GM18951 (cell line): ENCODE data around the gene MALT1.

ENCODE experiments used
- POLR2A ChIP-seq: IDR thresholded peaks from 4 replicates; pipeline ENCODE4 v1.6.1; 2011; ENCODE audit warnings: mild to moderate bottlenecking; ENCODE audit not compliant: insufficient read length, insufficient read depth; ENCODE audit errors: extremely low read depth
- in situ Hi-C: fragments of 300-500 bp; cut with MboI; formaldehyde crosslinking; loops from one replicate; pipeline ENCODE4 v1.12.0; 2022; ENCODE audit warnings: low sequenced_read_pairs, mixed read lengths, inconsistent platforms; ENCODE audit not compliant: unreplicated experiment

Gene MALT1

GRCh38 chr18:58671111-58671631 is at the start of gene MALT1:
MALT1 (plus strand) TSS chr18:58671465; CDS start chr18:58671644, 179 bp downstream.
- peak; percentile 96 for TF ChIP-seq POLR2A
- in situ Hi-C loops: loop anchor here (5.0 kb wide), 1 partner anchor 139 kb away; no protein-coding TSS in a partner anchor

DNA sequence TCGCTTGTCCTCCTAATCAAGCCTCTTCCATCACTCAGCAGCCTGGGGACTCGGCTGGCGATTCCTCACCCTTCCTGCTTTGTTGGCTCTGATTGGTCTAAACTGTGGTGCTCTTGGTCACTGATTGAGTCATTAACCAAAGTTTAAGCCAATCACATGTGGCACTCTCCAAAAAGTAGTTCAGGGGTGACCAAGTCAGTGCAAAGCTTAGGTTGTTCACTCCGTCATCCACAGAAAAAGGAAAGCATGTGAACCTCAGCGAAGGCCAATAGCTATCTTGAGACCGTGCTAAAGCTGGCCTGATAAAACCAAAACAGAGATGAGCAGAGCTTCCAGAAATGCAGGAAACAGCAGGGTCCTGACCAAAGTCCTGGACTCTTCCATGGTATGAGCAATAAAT is 47.3 kb upstream of the MALT1 start:
- in situ Hi-C loops: no loop called here
- no peak for TF ChIP-seq POLR2A

GRCh38 chr18:58625839-58626238 is 45.4 kb upstream of the MALT1 start:
- in situ Hi-C loops: no loop called here
- TF ChIP-seq POLR2A: no peak

DNA sequence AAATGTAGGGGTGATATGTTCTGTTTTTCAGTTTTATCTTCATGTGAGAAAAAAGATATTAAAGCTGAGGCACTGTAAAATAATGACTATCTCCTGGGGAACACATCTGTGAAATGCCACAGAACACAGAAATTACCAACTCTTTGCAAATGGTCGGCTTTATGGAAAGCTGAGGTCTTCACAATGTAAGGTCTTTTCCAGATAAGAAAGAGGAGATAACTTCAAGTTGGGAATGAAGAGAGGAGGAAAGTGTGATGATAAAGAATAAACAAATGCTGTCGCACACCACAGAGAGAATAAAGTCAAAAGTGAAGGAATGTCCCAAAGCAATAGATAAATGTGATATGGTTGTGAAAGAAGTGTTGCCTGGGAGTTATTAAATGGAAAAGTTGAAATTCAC is 41.2 kb upstream of the MALT1 start:
- in situ Hi-C loops: no loop called here
- no peak for TF ChIP-seq POLR2A

DNA sequence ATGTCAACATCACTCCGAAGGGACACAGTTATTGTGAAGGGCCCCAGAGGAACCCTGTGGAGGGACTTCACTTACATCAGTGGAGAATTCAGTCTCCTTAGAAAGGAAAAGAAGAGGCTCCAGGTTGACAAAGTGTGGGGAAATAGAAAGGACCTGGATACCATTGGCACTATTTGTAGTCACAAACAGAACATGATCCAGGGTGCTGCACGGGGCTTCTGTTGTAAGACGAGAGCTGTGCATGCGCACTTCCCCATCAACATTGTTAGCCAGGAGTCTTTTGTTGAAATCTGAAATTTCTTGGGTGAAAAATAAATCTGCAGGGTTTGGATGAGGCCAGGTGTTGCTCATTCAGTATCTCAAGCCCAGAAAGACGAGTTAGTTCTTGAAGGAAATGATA is 40.0 kb upstream of the MALT1 start:
- in situ Hi-C loops: no loop called here
- no peak for TF ChIP-seq POLR2A

DNA sequence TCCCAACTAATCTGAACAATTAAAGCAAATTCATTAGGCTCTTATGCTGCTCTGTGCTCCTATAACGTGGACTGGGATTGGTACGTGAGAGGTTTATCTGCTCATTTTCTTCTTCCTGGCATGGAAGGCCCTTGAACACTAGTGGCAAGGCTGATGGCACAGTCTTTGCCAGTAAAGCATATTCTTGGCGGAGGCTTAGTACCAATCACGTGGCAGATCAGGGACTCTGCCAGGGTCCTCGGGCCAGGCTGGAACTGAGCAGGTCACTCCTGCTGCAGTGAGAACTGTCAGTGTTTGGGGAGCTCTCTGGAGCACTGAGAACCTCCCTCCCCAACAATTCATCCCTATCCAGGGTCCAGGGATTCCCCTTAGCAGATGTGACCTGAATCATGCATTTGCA is 38.7 kb upstream of the MALT1 start:
- in situ Hi-C loops: no loop called here
- no peak for TF ChIP-seq POLR2A

DNA sequence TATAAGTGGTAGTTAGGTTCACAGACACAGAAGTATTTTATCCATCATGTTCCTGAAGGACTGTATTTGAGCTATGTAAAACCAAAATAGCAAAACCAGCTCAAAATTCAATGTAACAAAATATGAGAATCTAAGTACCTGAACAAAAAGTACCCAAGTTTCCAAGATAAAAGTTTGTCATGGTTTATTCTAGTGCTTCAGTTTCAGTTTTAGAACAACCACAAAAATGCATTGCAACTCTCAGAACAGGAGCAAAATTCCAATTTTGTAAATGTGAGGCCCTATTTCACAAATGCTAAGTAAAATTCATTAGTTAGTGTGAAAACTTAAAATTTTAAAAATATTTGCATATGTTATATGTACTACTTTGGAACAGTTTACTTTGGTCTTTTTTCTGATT is 37.4 kb upstream of the MALT1 start:
- in situ Hi-C loops: no loop called here
- TF ChIP-seq POLR2A: no peak

DNA sequence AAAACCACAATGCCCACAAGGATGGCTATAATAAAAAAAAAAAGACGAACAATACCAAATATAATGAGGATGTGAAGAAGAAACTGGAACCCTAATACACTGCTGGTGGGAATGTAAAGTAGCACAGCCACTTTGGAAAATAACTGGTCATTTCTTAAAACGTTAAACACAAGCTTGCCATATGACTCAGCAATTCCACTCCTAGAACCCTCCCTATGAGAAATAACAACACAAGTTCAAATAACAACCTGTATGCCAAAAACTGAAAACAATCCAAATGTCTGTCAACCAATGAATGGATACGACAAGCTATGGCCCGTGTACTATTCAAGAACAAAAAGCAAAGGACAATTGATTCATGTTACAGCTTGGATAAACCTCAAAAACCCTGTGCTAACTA is 35.4 kb upstream of the MALT1 start:
- in situ Hi-C loops: no loop called here
- TF ChIP-seq POLR2A: no peak

DNA sequence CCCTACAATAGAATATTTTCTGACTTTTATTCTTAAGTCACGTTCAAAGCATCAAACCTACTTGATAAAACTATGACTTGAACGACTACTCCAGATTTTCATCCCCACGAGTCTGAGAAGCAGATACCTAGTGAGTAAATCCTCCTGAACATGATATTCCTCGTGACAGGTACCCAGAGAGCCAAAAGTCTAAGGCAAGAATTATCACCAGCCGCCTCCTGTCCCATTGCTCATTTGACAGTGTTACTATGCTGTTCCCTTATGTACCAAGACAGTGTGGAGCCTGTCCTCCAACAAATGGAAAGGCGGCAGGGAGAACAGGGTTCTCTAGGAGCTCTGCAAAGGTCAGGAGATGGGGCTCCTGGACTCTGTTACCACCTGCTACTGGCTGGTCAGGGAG is 34.1 kb upstream of the MALT1 start:
- no peak for TF ChIP-seq POLR2A
- in situ Hi-C loops: no loop called here

DNA sequence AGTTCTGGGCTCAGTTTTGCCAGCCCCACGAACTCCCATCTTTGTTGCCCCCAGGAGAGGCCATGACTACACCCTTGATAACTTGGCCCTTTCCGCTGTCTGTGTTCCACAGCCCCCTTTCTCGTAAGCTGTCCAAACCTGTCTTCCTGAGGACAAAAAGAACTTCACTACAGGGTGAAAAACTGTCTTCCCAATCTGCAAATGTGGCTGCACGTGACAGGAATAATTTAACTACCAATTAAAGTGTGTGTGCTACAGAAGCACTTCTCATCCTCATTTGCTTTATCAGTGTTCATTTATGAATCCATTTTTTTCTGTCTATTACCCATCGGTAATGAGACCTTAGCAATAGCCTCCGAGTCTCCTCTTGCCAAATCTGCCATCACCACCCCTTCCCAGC is 33.3 kb upstream of the MALT1 start:
- in situ Hi-C loops: no loop called here
- no peak for TF ChIP-seq POLR2A

DNA sequence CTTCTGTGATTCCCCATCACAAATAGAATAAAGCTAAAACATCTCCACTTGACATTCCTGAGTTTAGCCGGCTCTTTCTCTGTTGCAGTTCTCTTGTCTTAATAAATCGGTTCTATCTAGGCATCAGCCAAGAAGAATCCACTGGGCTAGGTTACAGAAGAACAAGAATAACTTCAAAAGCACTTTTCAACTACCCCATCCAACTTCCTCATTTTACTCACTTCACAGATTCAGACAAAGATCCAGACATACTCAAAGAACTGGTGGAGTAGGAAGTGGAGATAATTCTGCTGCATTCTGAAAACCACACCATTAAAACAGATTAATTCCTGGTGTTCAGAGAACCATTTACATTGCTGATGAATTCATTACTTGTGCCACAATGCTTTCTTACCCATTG is 32.8 kb upstream of the MALT1 start:
- in situ Hi-C loops: no loop called here
- TF ChIP-seq POLR2A: no peak

DNA sequence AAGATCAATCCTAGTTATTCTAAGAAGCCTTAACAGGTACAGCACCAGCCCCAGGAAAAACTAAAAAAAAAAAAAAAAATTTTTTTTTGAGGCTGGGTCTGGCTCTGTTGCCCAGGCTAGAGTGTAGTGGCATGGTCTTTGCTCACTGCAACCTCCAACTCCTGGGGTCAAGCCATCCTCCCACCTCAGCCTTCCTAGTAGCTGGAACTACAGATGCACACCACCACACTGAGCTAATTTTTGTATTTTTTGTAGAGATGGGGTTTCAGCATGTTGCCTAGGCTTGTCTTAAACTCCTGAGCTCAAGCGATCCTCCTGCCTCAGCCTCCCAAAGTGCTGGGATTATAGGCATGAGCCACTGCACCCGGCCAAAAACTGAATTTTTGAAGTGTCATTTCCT is 32.0 kb upstream of the MALT1 start:
- TF ChIP-seq POLR2A: no peak
- in situ Hi-C loops: no loop called here

DNA sequence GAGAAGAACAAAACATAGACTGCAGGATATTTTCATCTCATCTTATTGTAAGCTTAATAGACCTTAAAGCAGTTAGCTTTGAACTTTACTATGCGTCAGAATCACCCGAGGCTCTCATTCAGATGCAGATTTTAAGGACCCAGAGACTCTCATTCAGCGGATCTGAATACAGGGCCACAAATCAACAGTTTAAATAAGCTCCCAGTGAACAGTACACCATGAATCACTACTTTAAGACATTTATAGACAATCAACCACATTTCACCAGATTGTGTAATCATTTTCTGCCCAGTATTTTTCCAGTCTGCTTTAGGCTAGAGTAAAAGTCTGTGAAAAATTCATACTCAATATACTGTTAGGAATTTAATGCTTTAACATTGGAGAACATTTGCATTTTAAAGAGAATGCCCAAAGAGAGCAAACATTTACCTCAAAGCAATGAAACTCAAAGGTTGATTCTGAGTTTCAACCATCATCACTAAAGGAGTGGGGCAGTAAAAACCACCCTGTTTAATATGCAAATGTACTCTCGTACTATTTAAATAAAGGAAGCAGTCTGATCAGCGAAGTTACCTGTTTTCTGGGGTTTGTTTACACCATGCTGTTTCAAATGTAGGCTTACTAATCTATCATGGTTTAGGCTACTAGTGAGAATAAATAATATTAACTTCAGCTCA is 31.4 kb upstream of the MALT1 start:
- in situ Hi-C loops: no loop called here
- no peak for TF ChIP-seq POLR2A

GRCh38 chr18:58640428-58640805 is 30.8 kb upstream of the MALT1 start:
- no peak for TF ChIP-seq POLR2A
- in situ Hi-C loops: no loop called here
